Esophagus muscularis mucosa (tissue), 4 donors: ENCODE results near the gene DAPK2. TPM values are rescaled to one million over a fixed set of nuclear protein-coding genes. Genes with fewer than 3 reads are reported as not detected.

ENCODE experiments used
- DNase-seq: peaks from one replicate; pipeline ENCODE4 v3.0.0-alpha.2; 2017; ENCODE audit errors: extremely low spot score
- H3K27ac ChIP-seq, 4 donors: fragments of 200-600 bp; sonication (generic); replicated peaks in 1 of 4; 1 replicate in 3 of 4; 2 replicates in 1 of 4; pipeline ENCODE4 v1.5.1; 2016 to 2019; ENCODE audit warnings: mild to moderate bottlenecking in 1 of 4
- H3K27me3 ChIP-seq, 4 donors: fragments of 200-600 bp; sonication (generic); one replicate each; pipeline versions ENCODE4 v1.5.1 to v1.6.0; 2016 to 2019
- H3K36me3 ChIP-seq, 4 donors: fragments of 200-600 bp; sonication (generic); one replicate each; pipeline ENCODE4 v1.5.1; 2016 to 2019
- H3K4me1 ChIP-seq, 4 donors: fragments of 200-600 bp; sonication (generic); one replicate each; pipeline ENCODE4 v1.5.1; 2016 to 2019
- H3K4me3 ChIP-seq, 4 donors: fragments of 200-600 bp; sonication (generic); 1 replicate in 2 of 4; 2 replicates in 2 of 4; pipeline ENCODE4 v1.5.1; 2016 to 2019; ENCODE audit warnings: mild to moderate bottlenecking in 4 of 4, moderate library complexity in 1 of 4
- H3K9me3 ChIP-seq, 4 donors: fragments of 200-600 bp; sonication (generic); 1 replicate in 3 of 4; 2 replicates in 1 of 4; pipeline ENCODE4 v1.5.1; 2016 to 2019
- CTCF ChIP-seq, 3 experiments: fragments of 200-600 bp in 2 of 3; fragments of 450-650 bp in 1 of 3; sonication (generic) in 2 of 3; IDR thresholded peaks; one replicate each; pipeline ENCODE4 v1.5.1; 2017 to 2019; ENCODE audit warnings: antibody characterized with exemption in 3 of 3, mild to moderate bottlenecking in 2 of 3, moderate library complexity in 1 of 3
- EP300 ChIP-seq: sonication (generic); formaldehyde crosslinking; IDR thresholded peaks from one replicate; pipeline ENCODE4 v1.6.1; 2017; ENCODE audit warnings: antibody characterized with exemption
- POLR2A ChIP-seq: fragments of 450-650 bp; IDR thresholded peaks from one replicate; pipeline ENCODE4 v1.6.1; 2017; ENCODE audit warnings: antibody characterized with exemption, moderate library complexity, mild to moderate bottlenecking, low read depth
- POLR2AphosphoS5 ChIP-seq, 2 donors: sonication (generic); formaldehyde crosslinking; IDR thresholded peaks; one replicate each; pipeline ENCODE4 v1.6.1; 2017; ENCODE audit warnings: antibody characterized with exemption in 2 of 2
- WGBS: methylation state at CpG from one replicate; pipeline ENCODE4 v1.1.5; 2018; 5-methylcytosine and 5-hydroxymethylcytosine counted together
- intact Hi-C: fragments of 100-400 bp; cut with DNase I; formaldehyde crosslinking; loops from one replicate; pipeline ENCODE4 v1.15.1; 2023
- total RNA-seq, 4 donors: library from RNA; depleted of rRNA; stranded (reverse); fragments of >200 nt; gene quantifications; one replicate each; pipeline versions ENCODE4 v1.1.0 to v1.2.1, GENCODE V29; 2016

DAPK2 gene
- total RNA-seq, 4 donors from 2014 or later = 1.5 to 11.2 (median 7.3) TPM

GRCh38 chr15:63942486-63943365 lies 103.6 kb downstream of the DAPK2 start:
- no peaks in the 10 kb centered on the region for H3K36me3 ChIP-seq
- H3K9me3 ChIP-seq = no peaks in the 10 kb centered on the region
- peak; percentile 55 for DNase-seq
- H3K4me1 ChIP-seq = peaks cover 23 to 42% (median 32%) of the 10 kb centered on the region in 4 donors
- H3K27me3 ChIP-seq = no peaks in the 10 kb centered on the region
- intact Hi-C loops = no loop called here
- TF ChIP-seq POLR2A (no peak), CTCF (IDR thresholded peaks at IDR 0.05) (no peak), POLR2AphosphoS5 (IDR thresholded peaks at IDR 0.05) (no peak), EP300 (no peak)
- H3K27ac ChIP-seq = no peak overlapping the region
- no peak overlapping the region for H3K4me3 ChIP-seq
- WGBS = 97% methylated on average over 6 of the region's 6 CpGs

DNA sequence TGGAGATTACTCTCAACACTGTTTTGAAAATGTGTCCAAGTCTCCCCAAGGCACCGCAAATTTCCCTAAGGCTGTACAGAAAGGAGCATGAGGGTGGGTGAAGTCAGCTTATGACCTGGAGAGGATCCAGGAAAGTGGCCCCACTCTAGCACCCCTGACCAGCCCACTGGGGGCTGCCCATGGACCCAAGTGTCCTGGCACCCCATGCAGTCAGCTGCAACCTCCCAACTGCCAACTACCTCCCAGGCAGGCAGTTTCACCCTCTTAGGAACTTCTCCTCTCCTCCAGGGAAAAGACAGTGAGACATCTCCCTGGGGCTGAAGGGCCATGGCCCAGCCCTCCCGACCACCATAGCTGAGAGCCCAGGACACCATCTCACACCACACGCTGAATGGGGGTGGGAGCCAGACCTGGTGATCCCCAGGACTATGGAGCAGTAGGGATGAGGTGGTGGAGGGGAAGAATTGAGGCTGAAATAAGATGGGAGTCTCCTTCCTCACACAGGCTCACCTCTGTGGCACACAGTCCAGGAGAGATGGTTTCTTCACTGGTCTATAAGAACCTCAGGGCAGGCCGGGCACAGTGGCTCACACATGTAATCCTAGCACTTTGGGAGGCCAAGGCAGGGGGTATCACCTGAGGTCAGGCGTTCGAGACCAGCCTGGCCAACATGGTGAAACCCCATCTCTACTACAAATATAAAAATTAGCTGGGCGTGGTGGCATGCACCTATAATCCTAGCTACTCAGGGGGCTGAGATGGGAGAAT lies 104.4 kb downstream of the DAPK2 start:
- TF ChIP-seq POLR2AphosphoS5 (IDR thresholded peaks at IDR 0.05) (no peak), CTCF (IDR thresholded peaks at IDR 0.05) (no peak), EP300 (no peak), POLR2A (no peak)
- 90% methylated on average over 7 of the region's 7 CpGs for WGBS
- Histone ChIP-seq H3K36me3 (no peaks in the 10 kb centered on the region), H3K27me3 (no peaks in the 10 kb centered on the region), H3K4me3 (no peak overlapping the region), H3K27ac (no peak overlapping the region), H3K9me3 (no peaks in the 10 kb centered on the region), H3K4me1 (peaks cover 23 to 42% (median 32%) of the 10 kb centered on the region in 4 donors)
- DNase-seq = peak; percentile 66
- intact Hi-C loops = no loop called here

GRCh38 chr15:63940966-63941620 lies 105.2 kb downstream of the DAPK2 start:
- H3K4me3 ChIP-seq = no peak overlapping the region
- H3K27me3 ChIP-seq = no peaks in the 10 kb centered on the region
- H3K27ac ChIP-seq = no peak overlapping the region
- intact Hi-C loops = no loop called here
- H3K36me3 ChIP-seq = no peaks in the 10 kb centered on the region
- peaks cover 23 to 42% (median 32%) of the 10 kb centered on the region in 4 donors for H3K4me1 ChIP-seq
- TF ChIP-seq CTCF (IDR thresholded peaks at IDR 0.05) (no peak), EP300 (no peak), POLR2A (no peak), POLR2AphosphoS5 (IDR thresholded peaks at IDR 0.05) (no peak)
- H3K9me3 ChIP-seq = no peaks in the 10 kb centered on the region
- DNase-seq = peak; percentile 37
- WGBS = 61% methylated on average over 4 of the region's 4 CpGs

- Histone ChIP-seq H3K27me3 (no peaks in the 10 kb centered on the region), H3K36me3 (no peaks in the 10 kb centered on the region), H3K4me1 (peaks cover 12 to 39% (median 28%) of the 10 kb centered on the region in 4 donors), H3K4me3 (peak overlapping the region in 1 of 4 donors; percentile 0), H3K27ac (peak overlapping the region in 3 of 4 donors; percentile 39 to 48 (median 46)), H3K9me3 (no peaks in the 10 kb centered on the region)
- WGBS = 25% methylated on average over 4 of the region's 4 CpGs
- TF ChIP-seq CTCF (IDR thresholded peaks at IDR 0.05) (no peak), POLR2A (no peak), EP300 (no peak), POLR2AphosphoS5 (IDR thresholded peaks at IDR 0.05) (peak; percentile 25 to 28)
- peak; percentile 87 for DNase-seq
- intact Hi-C loops = no loop called here
Measured at GRCh38 chr15:63939531-63940130, 106.7 kb downstream of the DAPK2 start.
